Measurements from ENCODE around the gene EYA4. TPM values are rescaled to one million over a fixed set of nuclear protein-coding genes. Genes with fewer than 3 reads are reported as not detected.

Gene EYA4
- total and polyA plus RNA-seq, 2 donors (not counting 3 experiments of a cell fraction or from before 2014, with no cell fraction given): not detected

- H4K20me1 ChIP-seq (replicated peaks; ENCODE audit: control insufficient read depth, extremely low read depth, insufficient read depth, low read length): no peaks in the 10 kb centered on the region
- no peak overlapping the region for H3K27ac ChIP-seq (ENCODE audit: insufficient read depth, low read depth, low read length)
- CTCF ChIA-PET: no interaction called here
- FAIRE-seq (no peak), DNase-seq (ENCODE audit: low read depth, low spot score) (no peak)
- no peak overlapping the region for H2AFZ ChIP-seq (ENCODE audit: low read depth, low read length)
- H3K4me1 ChIP-seq (ENCODE audit: control insufficient read depth, extremely low read depth, insufficient read depth, low read length): no peaks in the 10 kb centered on the region
- no peaks in the 10 kb centered on the region for H3K9me3 ChIP-seq (replicated peaks; ENCODE audit: control insufficient read depth, insufficient read depth, low read length)
- H3K4me3 ChIP-seq (replicated peaks in 1 of 3; ENCODE audit: insufficient read depth in 1 of 3, low read depth in 1 of 3, low read length in 3 of 3): no peak overlapping the region
- H3K79me2 ChIP-seq (ENCODE audit: control insufficient read depth, insufficient read depth, low read length): no peaks in the 10 kb centered on the region
- no peaks in the 10 kb centered on the region for H3K27me3 ChIP-seq (ENCODE audit: control insufficient read depth in 2 of 2, insufficient read depth in 2 of 2, low read length in 2 of 2)
- TF ChIP-seq POLR2AphosphoS5 (IDR thresholded peaks at IDR 0.05; ENCODE audit: insufficient read depth, low read depth, low read length) (no peak), GATA2 (IDR thresholded peaks at IDR 0.05; ENCODE audit: insufficient read depth, insufficient read length, low read depth, low read length) (no peak), FOS (IDR thresholded peaks at IDR 0.05; ENCODE audit: borderline replicate concordance, insufficient read depth, low read length) (no peak), POLR2A (IDR thresholded peaks at IDR 0.05; ENCODE audit: low read depth, low read length) (no peak), JUN (IDR thresholded peaks at IDR 0.05; ENCODE audit: borderline replicate concordance, insufficient read depth, insufficient read length, low read depth) (no peak)
- TF ChIP-seq, protein P1, sequence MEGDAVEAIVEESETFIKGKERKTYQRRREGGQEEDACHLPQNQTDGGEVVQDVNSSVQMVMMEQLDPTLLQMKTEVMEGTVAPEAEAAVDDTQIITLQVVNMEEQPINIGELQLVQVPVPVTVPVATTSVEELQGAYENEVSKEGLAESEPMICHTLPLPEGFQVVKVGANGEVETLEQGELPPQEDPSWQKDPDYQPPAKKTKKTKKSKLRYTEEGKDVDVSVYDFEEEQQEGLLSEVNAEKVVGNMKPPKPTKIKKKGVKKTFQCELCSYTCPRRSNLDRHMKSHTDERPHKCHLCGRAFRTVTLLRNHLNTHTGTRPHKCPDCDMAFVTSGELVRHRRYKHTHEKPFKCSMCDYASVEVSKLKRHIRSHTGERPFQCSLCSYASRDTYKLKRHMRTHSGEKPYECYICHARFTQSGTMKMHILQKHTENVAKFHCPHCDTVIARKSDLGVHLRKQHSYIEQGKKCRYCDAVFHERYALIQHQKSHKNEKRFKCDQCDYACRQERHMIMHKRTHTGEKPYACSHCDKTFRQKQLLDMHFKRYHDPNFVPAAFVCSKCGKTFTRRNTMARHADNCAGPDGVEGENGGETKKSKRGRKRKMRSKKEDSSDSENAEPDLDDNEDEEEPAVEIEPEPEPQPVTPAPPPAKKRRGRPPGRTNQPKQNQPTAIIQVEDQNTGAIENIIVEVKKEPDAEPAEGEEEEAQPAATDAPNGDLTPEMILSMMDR (IDR thresholded peaks at IDR 0.05; ENCODE audit: extremely low read depth in 1 of 2, insufficient read depth in 1 of 2, low read depth in 1 of 2, low read length in 2 of 2): no peak
- dilution Hi-C loops (cut with MboI; ENCODE audit: extremely low pct_ligation_motif_present, low sequenced_read_pairs) (no loop called here), intact Hi-C loops (cut with micrococcal nuclease) (no loop called here)
- BruUV-seq (replicated peaks): no TSS peak
- POLR2A ChIA-PET: no interaction called here
- no peaks in the 10 kb centered on the region for H3K9me1 ChIP-seq (replicated peaks; ENCODE audit: control insufficient read depth, extremely low read depth, insufficient read depth, low read length)
- no peaks in the 10 kb centered on the region for H3K36me3 ChIP-seq (ENCODE audit: control insufficient read depth in 2 of 2, extremely low read depth in 1 of 2, insufficient read depth in 2 of 2, low read length in 2 of 2)
- no peak overlapping the region for H3K9ac ChIP-seq (replicated peaks; ENCODE audit: extremely low read depth, insufficient read depth, low read length)
- no peak overlapping the region for H3K4me2 ChIP-seq (ENCODE audit: insufficient read depth, low read length)
Measured at GRCh38 chr6:133399426-133399825, 158.3 kb downstream of the EYA4 start.

DNA sequence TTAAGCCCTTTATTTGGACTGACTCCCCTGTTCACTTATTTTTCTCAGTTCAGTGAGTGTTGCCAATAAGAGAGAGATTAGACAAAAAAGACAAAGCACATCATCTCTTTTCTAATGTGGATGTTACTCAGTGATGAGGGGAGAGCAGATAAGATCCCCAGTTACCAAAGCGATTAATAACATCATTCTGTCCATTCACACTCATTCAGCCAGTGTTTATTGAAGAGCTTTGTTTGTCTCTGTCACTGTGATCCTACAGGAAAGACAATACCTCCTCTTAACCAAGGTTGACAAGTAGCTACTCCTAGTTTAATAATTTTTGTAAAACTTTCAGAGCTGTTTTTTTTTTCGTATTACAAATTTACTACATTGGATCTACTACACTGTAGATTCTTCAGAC, 163.0 kb downstream of the EYA4 start:
- H3K4me1 ChIP-seq (ENCODE audit: control insufficient read depth, extremely low read depth, insufficient read depth, low read length): no peaks in the 10 kb centered on the region
- no peak overlapping the region for H2AFZ ChIP-seq (ENCODE audit: low read depth, low read length)
- H3K9ac ChIP-seq (replicated peaks; ENCODE audit: extremely low read depth, insufficient read depth, low read length): no peak overlapping the region
- no peak for TF ChIP-seq FOS (IDR thresholded peaks at IDR 0.05; ENCODE audit: borderline replicate concordance, insufficient read depth, low read length)
- no peak for TF ChIP-seq JUN (IDR thresholded peaks at IDR 0.05; ENCODE audit: borderline replicate concordance, insufficient read depth, insufficient read length, low read depth)
- TF ChIP-seq GATA2 (IDR thresholded peaks at IDR 0.05; ENCODE audit: insufficient read depth, insufficient read length, low read depth, low read length): no peak
- TF ChIP-seq, protein P1 (IDR thresholded peaks at IDR 0.05; ENCODE audit: extremely low read depth in 1 of 2, insufficient read depth in 1 of 2, low read depth in 1 of 2, low read length in 2 of 2): no peak
- no peak for TF ChIP-seq MYC (IDR thresholded peaks at IDR 0.05; ENCODE audit: low read depth, low read length)
- no peak for TF ChIP-seq POLR2A (IDR thresholded peaks at IDR 0.05; ENCODE audit: low read depth, low read length)
- TF ChIP-seq, protein P2, sequence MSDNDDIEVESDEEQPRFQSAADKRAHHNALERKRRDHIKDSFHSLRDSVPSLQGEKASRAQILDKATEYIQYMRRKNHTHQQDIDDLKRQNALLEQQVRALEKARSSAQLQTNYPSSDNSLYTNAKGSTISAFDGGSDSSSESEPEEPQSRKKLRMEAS (IDR thresholded peaks at IDR 0.05; ENCODE audit: insufficient read depth, insufficient read length): no peak
- no peak for TF ChIP-seq EZH2 (IDR thresholded peaks at IDR 0.05; ENCODE audit: borderline replicate concordance, low read depth, low read length, severe bottlenecking)
- TF ChIP-seq POLR2AphosphoS5 (IDR thresholded peaks at IDR 0.05; ENCODE audit: insufficient read depth, low read depth, low read length): no peak
- no peaks in the 10 kb centered on the region for H3K79me2 ChIP-seq (ENCODE audit: control insufficient read depth, insufficient read depth, low read length)
- POLR2A ChIA-PET: no interaction called here
- dilution Hi-C loops (cut with MboI; ENCODE audit: extremely low pct_ligation_motif_present, low sequenced_read_pairs): no loop called here
- intact Hi-C loops (cut with micrococcal nuclease): no loop called here
- no peak for FAIRE-seq
- H3K36me3 ChIP-seq (ENCODE audit: control insufficient read depth in 2 of 2, extremely low read depth in 1 of 2, insufficient read depth in 2 of 2, low read length in 2 of 2): no peaks in the 10 kb centered on the region
- no peak overlapping the region for H3K27ac ChIP-seq (ENCODE audit: insufficient read depth, low read depth, low read length)
- no peaks in the 10 kb centered on the region for H3K9me3 ChIP-seq (replicated peaks; ENCODE audit: control insufficient read depth, insufficient read depth, low read length)
- DNase-seq (ENCODE audit: low read depth, low spot score): no peak
- H3K4me2 ChIP-seq (ENCODE audit: insufficient read depth, low read length): no peak overlapping the region
- H3K27me3 ChIP-seq (ENCODE audit: control insufficient read depth in 2 of 2, insufficient read depth in 2 of 2, low read length in 2 of 2): no peaks in the 10 kb centered on the region
- H4K20me1 ChIP-seq (replicated peaks; ENCODE audit: control insufficient read depth, extremely low read depth, insufficient read depth, low read length): no peaks in the 10 kb centered on the region
- no peaks in the 10 kb centered on the region for H3K9me1 ChIP-seq (replicated peaks; ENCODE audit: control insufficient read depth, extremely low read depth, insufficient read depth, low read length)
- BruUV-seq (replicated peaks): no TSS peak
- H3K4me3 ChIP-seq (replicated peaks in 1 of 3; ENCODE audit: insufficient read depth in 1 of 3, low read depth in 1 of 3, low read length in 3 of 3): no peak overlapping the region
- CTCF ChIA-PET: interaction anchor here (2.1 kb wide), 1 partner anchor 11 kb away, joined by 6 read pairs; no protein-coding TSS in a partner anchor
